Measurements from ENCODE around the gene DCUN1D4. TPM values are rescaled to one million over a fixed set of nuclear protein-coding genes. Genes with fewer than 3 reads are reported as not detected.

DCUN1D4 gene
- total RNA-seq, 4 donors from 2014 or later: 27.6 to 50.9 (median 42.1) TPM

- ATAC-seq (ENCODE audit: low FRiP score): no peak
- TF ChIP-seq CTCF (IDR thresholded peaks at IDR 0.05): no peak
- no peak for DNase-seq (ENCODE audit: low spot score)
These were observed 9.0 kb downstream of the DCUN1D4 start for GRCh38 chr4:51851937-51852290.

- no peak for TF ChIP-seq CTCF (IDR thresholded peaks at IDR 0.05)
- DNase-seq (ENCODE audit: low spot score) (no peak), ATAC-seq (ENCODE audit: low FRiP score) (no peak)
These were observed 10.2 kb downstream of the DCUN1D4 start for GRCh38 chr4:51853027-51853682.

GRCh38 chr4:51855270-51855669 is 12.3 kb downstream of the DCUN1D4 start:
- no peak for TF ChIP-seq CTCF (IDR thresholded peaks at IDR 0.05)
- ATAC-seq (ENCODE audit: low FRiP score): no peak
- no peak for DNase-seq (ENCODE audit: low spot score)

GRCh38 chr4:51855751-51856150 is 12.8 kb downstream of the DCUN1D4 start:
- no peak for TF ChIP-seq CTCF (IDR thresholded peaks at IDR 0.05)
- ATAC-seq (ENCODE audit: low FRiP score) (no peak), DNase-seq (ENCODE audit: low spot score) (no peak)

- no peak for ATAC-seq (ENCODE audit: low FRiP score)
- TF ChIP-seq CTCF (IDR thresholded peaks at IDR 0.05): no peak
- no peak for DNase-seq (ENCODE audit: low spot score)
These were observed 15.8 kb downstream of the DCUN1D4 start for GRCh38 chr4:51858605-51859202.

- ATAC-seq (ENCODE audit: low FRiP score) (no peak), DNase-seq (ENCODE audit: low spot score) (no peak)
- TF ChIP-seq CTCF (IDR thresholded peaks at IDR 0.05): no peak
These were observed 16.6 kb downstream of the DCUN1D4 start for GRCh38 chr4:51859476-51860031.

- DNase-seq (ENCODE audit: low spot score): no peak
- ATAC-seq (ENCODE audit: low FRiP score): no peak
- TF ChIP-seq CTCF (IDR thresholded peaks at IDR 0.05): no peak
These were observed 19.2 kb downstream of the DCUN1D4 start for GRCh38 chr4:51862199-51862598.
